Activated CD8-positive, alpha-beta T cell treated with anti-CD3 and anti-CD28 coated beads for 36 hours (primary cell): Measurements from ENCODE around the gene CARD19. TPM values are rescaled to one million over a fixed set of nuclear protein-coding genes. Genes with fewer than 3 reads are reported as not detected.

Source experiments
- ATAC-seq: fragments of 200-7000 bp; cut with Tn5 transposase; one replicate; pipeline ENCODE4 v1.10.0; 2021; ENCODE audit warnings: mild to moderate bottlenecking, moderate library complexity
- CTCF ChIA-PET: fragments of 350-600 bp; sonication (Branson Sonifier 250); formaldehyde crosslinking; loops from one replicate; lab custom pipeline; 2021; ENCODE audit warnings: antibody characterized with exemption; lab: Charles Lee
- POLR2A ChIA-PET: fragments of 350-600 bp; sonication (Branson Sonifier 250); formaldehyde crosslinking; loops from one replicate; lab custom pipeline; 2021; ENCODE audit warnings: antibody characterized with exemption; lab: Charles Lee
- DNase-seq: peaks from one replicate; pipeline ENCODE4 v3.0.0-alpha.2; 2020
- H3K27ac Mint-ChIP-seq: one replicate; pipeline ENCODE4 v1.8.0; 2021; ENCODE audit warnings: mild to moderate bottlenecking, mixed read lengths
- H3K27me3 Mint-ChIP-seq: one replicate; pipeline ENCODE4 v1.8.0; 2021; ENCODE audit warnings: mixed read lengths
- H3K36me3 Mint-ChIP-seq: one replicate; pipeline ENCODE4 v1.8.0; 2021; ENCODE audit warnings: low read depth, mixed read lengths
- H3K4me1 Mint-ChIP-seq: one replicate; pipeline ENCODE4 v1.8.0; 2021; ENCODE audit warnings: low read depth, mixed read lengths
- H3K4me3 Mint-ChIP-seq: one replicate; pipeline ENCODE4 v1.8.0; 2021; ENCODE audit warnings: mild to moderate bottlenecking, moderate library complexity, mixed read lengths
- H3K9me3 Mint-ChIP-seq: one replicate; pipeline ENCODE4 v1.8.0; 2021; ENCODE audit warnings: mixed read lengths
- intact Hi-C: fragments of 100-400 bp; cut with micrococcal nuclease; formaldehyde crosslinking; loops from one replicate; pipeline ENCODE4 v1.10.0; 2022
- total RNA-seq, 2 experiments: library from RNA; stranded (reverse); gene quantifications; one replicate each; pipeline ENCODE4 v1.2.3, GENCODE V29; 2021
- TF ChIP-seq, protein P1 (sequence below): fragments of 200-600 bp; IDR thresholded peaks from one replicate; pipeline ENCODE4 v1.8.0; 2022; ENCODE audit warnings: antibody characterized with exemption, mild to moderate bottlenecking

Gene CARD19
- total RNA-seq, 2 experiments from 2014 or later, result 42.9 to 43.4 TPM

DNA sequence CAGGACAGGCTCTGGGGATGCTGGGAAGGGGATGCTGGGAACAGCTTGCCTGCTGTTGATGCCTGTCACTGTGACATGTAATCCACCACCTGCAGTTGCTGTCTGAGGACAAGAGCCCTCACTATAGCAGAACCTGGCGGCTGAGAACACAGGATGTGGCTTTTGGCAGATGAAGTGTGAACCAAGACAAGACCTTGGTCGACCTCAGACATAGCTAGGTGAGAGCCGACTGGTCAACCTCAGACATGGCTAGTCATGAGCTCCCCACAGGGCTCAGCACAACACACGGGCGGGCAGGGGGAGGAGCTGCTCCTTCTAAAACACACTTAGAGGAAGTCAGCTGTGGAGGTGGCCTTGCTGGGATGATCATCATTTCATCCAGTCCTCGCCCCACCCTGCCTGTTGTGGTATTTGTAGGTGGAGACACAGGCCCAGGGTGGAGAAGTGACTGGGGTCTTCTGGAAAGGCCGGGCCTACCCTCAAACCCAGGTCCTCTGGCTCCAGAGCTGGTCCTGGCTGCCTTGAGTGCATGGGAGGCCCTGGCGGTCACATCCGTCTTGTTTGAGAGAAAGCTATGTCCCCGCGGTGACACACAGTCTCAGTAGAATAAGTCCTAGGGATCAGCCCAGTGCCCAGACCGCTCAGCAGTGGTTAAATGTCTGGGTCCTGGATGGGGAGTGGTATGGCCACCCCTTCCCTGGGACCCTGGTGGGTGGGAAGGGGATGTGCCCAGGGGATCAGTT, 31.5 kb upstream of the CARD19 start:
- DNase-seq (peak; percentile 99), ATAC-seq (peak; percentile 91)
- H3K9me3 Mint-ChIP-seq, result no peaks in the 10 kb centered on the region
- TF ChIP-seq, protein P1, sequence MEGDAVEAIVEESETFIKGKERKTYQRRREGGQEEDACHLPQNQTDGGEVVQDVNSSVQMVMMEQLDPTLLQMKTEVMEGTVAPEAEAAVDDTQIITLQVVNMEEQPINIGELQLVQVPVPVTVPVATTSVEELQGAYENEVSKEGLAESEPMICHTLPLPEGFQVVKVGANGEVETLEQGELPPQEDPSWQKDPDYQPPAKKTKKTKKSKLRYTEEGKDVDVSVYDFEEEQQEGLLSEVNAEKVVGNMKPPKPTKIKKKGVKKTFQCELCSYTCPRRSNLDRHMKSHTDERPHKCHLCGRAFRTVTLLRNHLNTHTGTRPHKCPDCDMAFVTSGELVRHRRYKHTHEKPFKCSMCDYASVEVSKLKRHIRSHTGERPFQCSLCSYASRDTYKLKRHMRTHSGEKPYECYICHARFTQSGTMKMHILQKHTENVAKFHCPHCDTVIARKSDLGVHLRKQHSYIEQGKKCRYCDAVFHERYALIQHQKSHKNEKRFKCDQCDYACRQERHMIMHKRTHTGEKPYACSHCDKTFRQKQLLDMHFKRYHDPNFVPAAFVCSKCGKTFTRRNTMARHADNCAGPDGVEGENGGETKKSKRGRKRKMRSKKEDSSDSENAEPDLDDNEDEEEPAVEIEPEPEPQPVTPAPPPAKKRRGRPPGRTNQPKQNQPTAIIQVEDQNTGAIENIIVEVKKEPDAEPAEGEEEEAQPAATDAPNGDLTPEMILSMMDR, result no peak
- intact Hi-C loops, result loop anchor here (5.0 kb wide), 3 partner anchors 33 to 97 kb away; partner anchors contain the start of gene CARD19
- H3K4me3 Mint-ChIP-seq, result peak overlapping the region; percentile 75
- ChIA-PET CTCF (interaction anchor here (0.6 to 2.9 kb wide), 11 partner anchors 9 to 102 kb away, joined by 3 to 11 read pairs (median 4); no protein-coding TSS in a partner anchor), POLR2A (interaction anchor here (0.6 to 4.5 kb wide), 21 partner anchors 9 to 389 kb away, joined by 3 to 30 read pairs (median 5); partner anchors contain the start of genes CARD19, FAM120AOS and NINJ1)
- no peaks in the 10 kb centered on the region for H3K27me3 Mint-ChIP-seq
- H3K4me1 Mint-ChIP-seq, result peaks cover 90% of the 10 kb centered on the region
- peaks cover 33% of the 10 kb centered on the region for H3K36me3 Mint-ChIP-seq
- peak overlapping the region; percentile 97 for H3K27ac Mint-ChIP-seq

DNA sequence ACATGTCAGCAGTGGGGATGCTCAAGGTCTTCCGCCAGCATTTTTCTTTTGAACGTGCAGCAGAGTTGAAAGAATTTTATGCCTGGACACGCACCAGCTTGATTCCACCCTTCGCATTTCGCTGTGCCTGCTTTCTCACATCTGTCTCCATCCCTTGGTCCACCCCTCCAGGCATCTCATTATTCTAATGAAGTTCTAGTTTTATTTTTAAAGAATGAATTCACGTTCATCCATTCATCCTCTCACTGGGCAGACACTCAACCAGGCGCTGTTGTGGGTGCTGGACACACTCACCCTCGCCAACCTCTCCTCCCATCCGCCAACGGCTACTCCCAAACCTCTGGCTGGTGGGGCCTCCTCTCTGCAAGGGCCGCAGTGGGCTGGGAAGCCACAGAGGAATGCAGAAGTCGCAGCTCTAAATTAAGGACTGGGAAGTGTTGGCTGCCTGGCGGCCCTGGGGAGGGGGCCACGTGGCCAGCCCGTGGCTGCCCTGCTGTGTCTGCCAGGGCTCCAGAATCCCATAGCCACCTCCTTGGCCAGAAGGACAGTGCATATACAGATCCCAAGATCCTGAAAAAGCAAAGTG, 30.8 kb upstream of the CARD19 start:
- POLR2A ChIA-PET, result interaction anchor here (0.9 to 4.5 kb wide), 15 partner anchors 10 to 111 kb away, joined by 3 to 30 read pairs (median 7); partner anchors contain the start of gene CARD19
- ATAC-seq (no peak), DNase-seq (no peak)
- Mint-ChIP-seq H3K27me3 (no peaks in the 10 kb centered on the region), H3K4me3 (peak overlapping the region; percentile 75), H3K27ac (peak overlapping the region; percentile 97), H3K36me3 (peaks cover 33% of the 10 kb centered on the region), H3K9me3 (no peaks in the 10 kb centered on the region), H3K4me1 (peaks cover 89% of the 10 kb centered on the region)
- intact Hi-C loops, result no loop called here
- CTCF ChIA-PET, result interaction anchor here (0.6 to 2.9 kb wide), 10 partner anchors 10 to 108 kb away, joined by 3 to 11 read pairs (median 4); no protein-coding TSS in a partner anchor
- TF ChIP-seq, protein P1, result no peak

DNA sequence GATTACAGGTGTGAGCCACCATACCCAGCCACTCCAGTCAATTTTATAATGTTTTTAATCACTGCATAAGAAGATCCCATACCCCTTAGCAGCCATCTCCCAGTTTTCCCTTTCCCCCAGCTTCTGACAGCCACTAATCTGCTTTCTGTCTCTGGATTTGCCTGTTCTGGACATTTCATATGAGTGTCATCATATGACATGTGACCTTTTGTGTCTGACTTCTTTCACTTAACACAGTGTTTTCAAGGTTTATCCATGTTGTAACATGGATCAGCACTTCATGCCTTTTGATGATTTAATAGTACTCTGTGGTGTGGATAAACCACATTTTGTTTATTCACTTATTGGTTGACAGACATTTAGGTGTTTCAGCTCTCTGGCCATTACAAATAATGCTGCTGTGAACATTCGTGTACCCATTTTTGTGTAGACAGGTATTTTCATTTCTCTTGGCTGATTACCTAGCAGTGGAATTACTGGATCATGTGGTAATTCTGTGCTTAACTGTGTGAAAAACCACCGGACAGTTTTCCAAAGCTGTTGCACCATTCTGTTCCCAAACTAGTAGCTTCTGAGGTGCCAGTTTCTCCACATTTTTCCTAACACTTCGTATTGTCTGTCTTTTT, 28.9 kb upstream of the CARD19 start:
- peak overlapping the region; percentile 70 for H3K27ac Mint-ChIP-seq
- H3K4me3 Mint-ChIP-seq, result no peak overlapping the region
- no peaks in the 10 kb centered on the region for H3K9me3 Mint-ChIP-seq
- TF ChIP-seq, protein P1, result no peak
- no peak for ATAC-seq
- POLR2A ChIA-PET, result interaction anchor here (0.6 to 4.5 kb wide), 8 partner anchors 9 to 113 kb away, joined by 3 to 30 read pairs (median 6); no protein-coding TSS in a partner anchor
- DNase-seq, result no peak
- intact Hi-C loops, result no loop called here
- no peaks in the 10 kb centered on the region for H3K27me3 Mint-ChIP-seq
- H3K36me3 Mint-ChIP-seq, result peaks cover 43% of the 10 kb centered on the region
- CTCF ChIA-PET, result interaction anchor here (1.4 to 2.9 kb wide), 5 partner anchors 15 to 42 kb away, joined by 3 to 11 read pairs (median 8); no protein-coding TSS in a partner anchor
- peaks cover 84% of the 10 kb centered on the region for H3K4me1 Mint-ChIP-seq

DNA sequence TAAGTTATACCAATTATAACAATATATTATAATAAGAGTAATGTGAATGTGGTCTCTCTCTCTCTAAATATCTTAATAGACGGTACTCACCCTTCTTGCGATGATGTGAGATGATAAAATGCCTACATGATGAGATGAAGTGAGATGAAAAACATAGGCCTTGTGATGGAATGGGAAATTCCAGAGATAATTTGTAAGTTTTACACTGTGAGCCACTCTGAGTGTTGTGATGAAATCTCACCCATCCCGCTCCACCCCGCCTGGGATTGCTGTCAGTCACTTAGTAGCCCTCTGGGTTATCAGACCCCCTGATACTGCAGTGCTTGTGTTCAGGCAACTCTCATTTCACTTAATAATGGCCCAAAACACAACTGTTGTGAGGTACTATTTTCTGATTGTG, 27.1 kb upstream of the CARD19 start:
- Mint-ChIP-seq H3K36me3 (peaks cover 42% of the 10 kb centered on the region), H3K4me1 (peaks cover 81% of the 10 kb centered on the region), H3K27me3 (no peaks in the 10 kb centered on the region), H3K9me3 (no peaks in the 10 kb centered on the region), H3K4me3 (no peak overlapping the region), H3K27ac (peak overlapping the region; percentile 52)
- intact Hi-C loops, result no loop called here
- DNase-seq (no peak), ATAC-seq (no peak)
- TF ChIP-seq, protein P1, result no peak
- POLR2A ChIA-PET, result no interaction called here
- CTCF ChIA-PET, result interaction anchor here (2.8 kb wide), 1 partner anchor 13 kb away, joined by 9 read pairs; no protein-coding TSS in a partner anchor
